Measurements from ENCODE around the gene KRTAP5-4.
"Not testable (repeated sequence)": the region's sequence is repeated elsewhere in the genome, so short reads cannot be mapped to it uniquely, and the experiment has no call there.

KRTAP5-4 gene

GRCh38 chr11:1622086-1622485 lies at the start of gene KRTAP5-4:
TSS of gene KRTAP5-4 (minus strand) at chr11:1622138. CDS start at chr11:1622093, 45 bp downstream.
- no peak for DNase-seq

DNA sequence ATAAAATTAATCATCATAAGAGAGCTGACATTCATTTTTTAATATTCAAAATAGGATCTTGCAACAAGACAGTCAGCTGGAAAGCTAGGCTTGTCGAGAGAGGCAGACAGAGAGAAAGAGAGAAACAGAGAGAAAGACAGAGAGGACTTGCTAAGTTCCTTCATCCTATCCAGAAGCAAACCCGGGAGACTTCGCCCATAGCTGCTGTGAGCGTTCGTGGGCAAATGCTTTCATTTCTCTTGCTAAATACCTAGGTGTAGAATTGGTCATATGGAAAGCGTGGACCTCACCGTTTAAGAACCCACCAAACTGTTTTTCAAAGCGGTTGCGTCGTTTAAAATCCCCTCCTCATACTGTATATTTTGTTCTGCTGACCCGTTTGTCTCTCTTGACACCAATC lies 49.7 kb upstream of the KRTAP5-4 start:
- no peak for DNase-seq

- DNase-seq = no peak
These were observed 49.0 kb upstream of the KRTAP5-4 start for GRCh38 chr11:1670905-1671371.

DNA sequence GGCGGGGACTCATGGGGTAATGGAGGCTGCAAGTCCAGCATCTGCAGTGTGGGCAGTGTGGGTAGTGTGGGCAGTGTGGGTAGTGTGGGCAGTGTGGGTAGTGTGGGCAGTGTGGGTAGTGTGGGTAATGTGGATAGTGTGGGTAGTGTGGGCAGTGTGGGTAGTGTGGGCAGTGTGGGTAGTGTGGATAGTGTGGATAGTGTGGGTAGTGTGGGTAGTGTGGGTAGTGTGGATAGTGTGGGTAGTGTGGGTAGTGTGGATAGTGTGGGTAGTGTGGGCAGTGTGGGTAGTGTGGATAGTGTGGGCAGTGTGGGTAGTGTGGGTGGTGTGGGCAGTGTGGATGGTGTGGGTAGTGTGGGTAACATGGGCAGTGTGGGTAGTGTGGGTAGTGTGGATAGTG lies 48.5 kb upstream of the KRTAP5-4 start:
- DNase-seq = not testable (repeated sequence)

DNA sequence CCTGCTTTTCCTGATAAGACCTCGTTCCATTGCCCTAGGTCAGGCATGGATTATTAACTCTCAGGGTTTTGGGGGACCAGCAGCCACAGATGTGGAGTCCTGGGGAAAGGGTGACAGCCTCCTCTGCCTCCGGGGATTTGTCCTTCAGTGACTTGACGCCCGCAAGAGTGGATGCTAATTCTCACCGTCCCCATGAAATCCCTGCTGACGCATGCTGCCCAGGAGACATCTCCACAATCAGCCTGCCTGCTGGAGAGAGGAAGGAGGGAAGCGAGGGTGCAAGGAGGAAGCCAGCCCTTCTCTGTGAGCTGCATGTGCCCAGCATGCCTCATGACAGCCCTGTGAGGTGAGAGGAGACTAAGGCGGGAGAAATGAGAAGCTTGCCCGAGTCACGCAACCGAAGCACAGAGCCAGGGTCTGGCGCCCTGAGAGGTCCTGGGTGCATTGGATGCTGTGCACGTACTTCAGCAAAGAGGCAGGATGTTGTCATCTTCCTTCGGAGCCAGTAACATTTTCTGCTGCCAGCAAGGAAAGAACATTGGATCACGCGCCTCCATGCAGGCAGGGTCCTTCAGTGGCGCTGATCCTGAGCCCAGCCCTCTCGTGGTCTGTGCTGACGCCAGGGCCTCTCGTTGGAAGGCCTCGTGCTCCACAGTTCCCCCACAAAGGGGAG lies 47.7 kb upstream of the KRTAP5-4 start:
- DNase-seq = no peak

- no peak for DNase-seq
These were observed 47.1 kb upstream of the KRTAP5-4 start for GRCh38 chr11:1668911-1669473.

- no peak for DNase-seq
These were observed 46.0 kb upstream of the KRTAP5-4 start for GRCh38 chr11:1667906-1668305.

- DNase-seq = no peak
These were observed 45.3 kb upstream of the KRTAP5-4 start for GRCh38 chr11:1667121-1667850.

DNA sequence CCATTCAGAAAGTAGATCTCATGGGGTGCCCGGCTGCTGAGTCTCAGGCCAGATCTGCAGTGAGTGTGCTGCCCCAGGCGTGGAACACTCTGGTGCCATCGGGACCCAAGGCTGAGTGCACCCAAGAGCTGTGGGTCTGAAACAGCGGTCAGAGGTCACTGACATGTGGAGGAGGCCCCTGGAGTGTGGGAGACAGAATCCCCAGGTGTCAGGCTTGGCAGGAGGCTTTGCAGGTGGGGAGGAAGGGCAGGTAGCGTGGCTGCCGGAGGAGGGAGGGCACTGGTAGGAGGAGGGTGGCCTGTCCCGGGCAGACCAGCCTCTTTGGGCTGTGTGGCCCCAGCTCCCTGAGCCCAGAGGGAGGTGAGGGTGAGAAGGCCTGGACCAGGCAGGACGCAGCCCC lies 43.4 kb upstream of the KRTAP5-4 start:
- DNase-seq = no peak

DNA sequence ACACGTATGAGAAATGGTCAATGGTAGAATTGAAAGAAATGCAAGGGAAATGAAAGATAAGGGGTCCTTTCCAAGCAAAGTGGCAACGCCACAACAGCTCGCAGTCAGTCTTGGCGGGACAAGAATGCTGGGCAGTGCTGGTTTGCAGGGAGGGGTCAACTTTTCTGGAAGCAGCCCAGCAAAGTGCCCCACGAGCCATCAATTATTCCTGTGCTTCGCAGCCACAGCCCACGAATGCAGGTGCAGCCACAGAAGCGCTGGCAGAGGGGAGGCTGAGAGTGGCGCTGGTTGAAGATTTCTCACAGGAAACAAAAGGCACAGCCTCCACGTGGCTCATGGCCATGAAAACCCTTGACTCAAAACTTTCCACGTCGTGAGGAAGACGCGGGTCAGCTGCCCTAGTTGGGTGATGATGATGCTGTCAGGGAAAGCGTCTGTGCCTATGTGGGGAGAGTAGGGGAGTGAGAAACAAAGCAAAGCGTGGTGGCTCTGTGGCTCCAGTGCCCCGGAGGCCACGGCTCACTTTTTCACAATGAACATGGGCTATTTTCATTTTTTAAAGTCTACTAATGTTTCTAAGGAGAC lies 40.9 kb upstream of the KRTAP5-4 start:
- DNase-seq = not testable (repeated sequence)

GRCh38 chr11:1661454-1662269 lies 39.7 kb upstream of the KRTAP5-4 start:
- DNase-seq = not testable (repeated sequence)

DNA sequence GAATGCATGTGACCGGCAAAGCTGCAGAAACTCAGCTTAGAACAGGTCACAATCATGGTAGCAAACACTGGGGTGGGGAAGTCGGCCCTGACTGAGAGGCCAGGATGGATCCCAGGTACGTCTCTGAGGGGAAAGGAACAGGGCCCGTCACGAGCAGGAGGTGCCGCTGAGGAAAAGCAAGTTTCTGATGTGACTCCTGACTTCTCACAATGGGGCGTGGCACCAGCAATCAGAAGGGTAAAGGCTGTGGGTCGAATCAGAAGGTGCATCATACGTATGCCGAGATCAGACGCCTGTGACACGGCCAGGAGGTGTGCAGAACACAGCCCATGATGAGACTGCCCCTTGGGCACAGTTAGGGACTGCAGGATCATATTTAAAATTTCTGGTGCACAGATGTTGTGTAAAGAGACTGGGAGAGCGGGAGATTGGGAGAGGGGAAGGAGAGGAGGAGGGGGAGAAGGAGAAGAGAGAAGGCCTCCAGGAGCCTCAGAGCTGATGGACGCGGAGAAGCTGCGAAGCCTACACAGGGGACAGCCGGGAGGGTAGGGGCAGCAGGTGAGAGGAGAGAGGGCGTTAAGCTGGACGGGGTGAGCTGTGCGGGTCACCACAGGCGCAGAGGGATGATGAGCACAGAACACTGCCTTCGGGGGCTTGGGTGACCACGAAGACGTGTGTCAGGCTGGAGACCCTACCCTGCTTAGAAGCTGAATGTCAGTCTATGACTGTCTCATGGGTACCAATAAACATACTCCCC lies 38.4 kb upstream of the KRTAP5-4 start:
- DNase-seq = no peak

DNA sequence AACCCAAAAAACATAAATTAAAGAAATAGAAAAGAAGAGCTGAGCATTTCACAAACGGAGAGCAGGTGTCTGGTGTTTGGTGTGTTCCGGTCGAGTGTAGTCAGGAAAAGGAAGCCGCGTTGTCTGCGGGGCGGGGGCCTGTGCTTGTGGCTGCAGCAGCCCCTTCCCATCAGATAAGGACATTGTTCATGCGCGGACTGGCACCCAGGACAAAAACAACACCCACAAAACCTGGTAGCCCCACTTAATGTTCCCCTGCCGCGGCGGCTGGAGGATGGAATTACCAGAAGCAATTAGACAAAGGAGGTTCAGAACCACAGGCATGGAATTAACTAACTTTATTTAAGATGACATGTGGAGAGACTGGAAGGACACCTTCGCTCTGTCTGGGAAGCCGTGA lies 37.6 kb upstream of the KRTAP5-4 start:
- DNase-seq = peak; percentile 53

DNA sequence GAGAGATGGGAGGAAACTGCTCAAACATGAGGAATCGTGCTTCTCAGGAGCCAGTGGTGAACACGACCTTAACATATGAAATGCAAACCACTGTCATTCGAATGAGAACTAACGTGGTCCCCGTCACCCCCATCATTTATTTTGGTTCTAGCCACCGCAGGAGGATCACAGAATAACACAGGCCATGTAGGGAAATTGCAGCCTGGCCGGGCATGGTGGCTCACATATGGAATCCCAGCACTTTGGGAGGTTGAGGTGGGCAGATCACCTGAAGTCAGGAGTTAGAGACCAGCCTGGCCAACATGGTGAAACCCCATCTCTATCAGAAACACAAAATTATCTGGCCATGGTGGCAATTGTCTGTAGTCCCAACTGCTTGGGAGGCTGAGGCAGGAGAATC lies 34.7 kb upstream of the KRTAP5-4 start:
- no peak for DNase-seq

DNA sequence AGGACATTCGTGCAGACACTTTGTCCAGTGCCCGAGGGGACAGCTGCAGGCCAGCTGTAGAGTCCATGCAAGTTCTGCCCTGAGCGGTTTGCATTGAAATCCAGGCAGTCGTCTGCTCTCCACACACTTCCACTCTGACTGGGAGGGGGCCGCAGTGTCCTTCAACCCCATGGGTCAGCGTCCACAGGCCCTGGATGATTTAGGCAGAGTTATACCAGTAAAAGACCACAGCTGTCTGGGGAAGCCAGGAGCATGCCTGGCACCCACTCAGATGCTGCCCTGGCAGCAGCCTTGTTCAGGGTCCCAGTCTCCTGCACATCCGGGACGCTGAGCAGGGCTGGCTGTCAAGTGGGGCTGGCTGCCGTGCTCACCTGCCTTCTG lies 34.1 kb upstream of the KRTAP5-4 start:
- DNase-seq = no peak

- DNase-seq = no peak
These were observed 33.5 kb upstream of the KRTAP5-4 start for GRCh38 chr11:1655168-1656060.

- peak; percentile 88 for DNase-seq
These were observed 32.6 kb upstream of the KRTAP5-4 start for GRCh38 chr11:1654388-1655167.

- DNase-seq = no peak
These were observed 31.8 kb upstream of the KRTAP5-4 start for GRCh38 chr11:1653541-1654387.

All from hematopoietic multipotent progenitor cell treated with erythropoietin and hydrocortisone succinate and interleukin-3 and kit ligand, for 4 days (in vitro differentiated cells).